Hematopoietic multipotent progenitor cell treated with erythropoietin and hydrocortisone succinate and interleukin-3 and kit ligand, for 4 days (in vitro differentiated cells): ENCODE data around the gene CD163L1.

Source experiments
- DNase-seq: peaks from one replicate; pipeline ENCODE4 v3.0.0-alpha.2; 2015

The CD163L1 gene

DNA sequence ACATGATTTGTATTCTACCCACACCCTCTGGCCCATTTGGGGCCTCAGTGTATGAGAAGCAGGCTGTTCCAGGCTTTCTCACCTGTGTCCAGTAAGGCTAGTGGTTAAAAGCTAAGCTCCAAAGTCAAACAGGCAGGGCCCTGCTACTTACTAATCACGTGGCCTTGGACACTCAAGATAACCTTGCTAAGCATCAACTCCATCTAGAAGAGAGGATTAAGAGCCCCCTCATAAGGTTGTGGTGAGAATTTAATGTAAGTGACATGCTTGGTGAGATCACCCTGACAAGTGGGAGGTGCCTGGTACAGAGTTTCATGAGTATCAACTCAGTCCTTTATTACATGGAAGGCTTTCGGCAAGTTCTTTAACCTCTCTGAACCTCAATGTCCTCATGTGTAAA, 122.3 kb downstream of the CD163L1 start:
- DNase-seq = no peak

DNA sequence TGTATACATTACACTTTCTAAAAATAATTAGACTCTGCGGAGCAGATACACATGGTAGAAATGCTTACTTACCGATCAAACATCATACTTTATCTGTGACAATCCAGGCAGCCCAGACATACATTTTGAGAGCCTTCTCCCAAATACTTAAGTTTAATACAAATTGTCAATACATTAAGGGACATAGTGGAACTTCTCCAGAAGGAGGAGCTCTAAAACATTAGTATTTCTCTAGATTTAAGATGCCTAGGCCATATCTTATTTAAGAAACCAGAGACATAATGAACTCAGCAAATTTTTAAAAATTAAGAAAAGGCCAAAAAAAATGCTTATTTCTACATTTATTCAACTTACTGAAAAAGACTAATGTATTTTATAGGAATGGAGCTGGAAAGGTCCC, 124.0 kb downstream of the CD163L1 start:
- DNase-seq = peak; percentile 52

DNA sequence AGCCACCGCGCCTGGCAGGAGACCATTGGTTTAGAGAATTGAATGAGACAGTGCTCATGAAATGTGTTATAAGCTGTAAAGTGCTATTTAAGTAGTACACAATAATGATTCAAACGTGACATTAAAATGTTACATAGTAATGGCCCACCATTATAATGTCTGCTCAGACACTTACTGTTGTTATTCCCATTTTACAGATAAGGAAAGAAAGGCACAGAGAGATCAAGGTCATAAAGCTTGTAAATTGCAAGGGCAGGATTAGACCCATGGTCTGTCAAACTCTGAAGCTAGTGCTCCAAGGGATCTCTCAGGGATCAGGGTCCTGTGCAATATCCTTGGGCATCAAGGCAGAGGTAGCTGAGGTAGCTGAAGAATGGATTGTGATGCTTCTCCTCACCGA, 133.9 kb downstream of the CD163L1 start:
- DNase-seq = no peak
